MCF 10A (cell line): ENCODE data around the gene DOCK9. TPM values are rescaled to one million over a fixed set of nuclear protein-coding genes. Genes with fewer than 3 reads are reported as not detected.

Source experiments
- BruUV-seq: library from RNA; stranded (reverse); fragments of 400-500 nt; replicated peaks from 2 replicates; lab custom pipeline; 2021; lab: Mats Ljungman, UMichigan
- CTCF ChIA-PET: fragments of 300-600 bp; sonication (Branson Sonifier 250); formaldehyde crosslinking; extraction: SDS; loops from one replicate; lab custom pipeline; 2021; ENCODE audit warnings: antibody characterized with exemption, inconsistent platforms; lab: Yijun Ruan, JAX
- POLR2A ChIA-PET: fragments of 300-600, 350-650 bp; sonication (Branson Sonifier 250); formaldehyde crosslinking; extraction: SDS; loops from one replicate; lab custom pipeline; 2020; ENCODE audit warnings: antibody characterized with exemption, inconsistent platforms; lab: Yijun Ruan, JAX
- DNase-seq: peaks from one replicate; pipeline ENCODE4 v3.0.0-alpha.2; 2018; ENCODE audit not compliant: unreplicated experiment
- H3K27ac Mint-ChIP-seq: one replicate; pipeline ENCODE4 v1.8.0; 2022; ENCODE audit warnings: mild to moderate bottlenecking, low read depth, mixed read lengths; ENCODE audit not compliant: unreplicated experiment
- H3K27me3 Mint-ChIP-seq: one replicate; pipeline ENCODE4 v1.8.0; 2022; ENCODE audit warnings: mixed read lengths; ENCODE audit not compliant: insufficient read depth, unreplicated experiment
- H3K36me3 Mint-ChIP-seq: one replicate; pipeline ENCODE4 v1.8.0; 2022; ENCODE audit warnings: mild to moderate bottlenecking, moderate library complexity, mixed read lengths; ENCODE audit not compliant: insufficient read depth, unreplicated experiment
- H3K4me1 Mint-ChIP-seq: one replicate; pipeline ENCODE4 v1.8.0; 2022; ENCODE audit warnings: mixed read lengths; ENCODE audit not compliant: insufficient read depth, unreplicated experiment
- H3K4me3 Mint-ChIP-seq: one replicate; pipeline ENCODE4 v1.8.0; 2022; ENCODE audit warnings: mild to moderate bottlenecking, moderate library complexity, mixed read lengths; ENCODE audit not compliant: unreplicated experiment
- H3K9me3 Mint-ChIP-seq: one replicate; pipeline ENCODE4 v1.8.0; 2022; ENCODE audit warnings: mixed read lengths; ENCODE audit not compliant: unreplicated experiment
- intact Hi-C: fragments of 100-400 bp; cut with micrococcal nuclease; formaldehyde crosslinking; loops from 2 replicates; pipeline ENCODE4 v1.14.1; 2022
- total RNA-seq: library from RNA; stranded (reverse); gene quantifications from 2 replicates; pipeline ENCODE4 v1.2.3, GENCODE V29; 2022
- TF ChIP-seq, protein P1 (sequence below): fragments of 200-600 bp; IDR thresholded peaks from one replicate; pipeline ENCODE4 v1.8.0; 2022; ENCODE audit warnings: antibody characterized with exemption, mild to moderate bottlenecking; ENCODE audit not compliant: unreplicated experiment

Gene DOCK9
- total RNA-seq, 1 experiment from 2014 or later = 77.0 TPM

- TF ChIP-seq, protein P1, sequence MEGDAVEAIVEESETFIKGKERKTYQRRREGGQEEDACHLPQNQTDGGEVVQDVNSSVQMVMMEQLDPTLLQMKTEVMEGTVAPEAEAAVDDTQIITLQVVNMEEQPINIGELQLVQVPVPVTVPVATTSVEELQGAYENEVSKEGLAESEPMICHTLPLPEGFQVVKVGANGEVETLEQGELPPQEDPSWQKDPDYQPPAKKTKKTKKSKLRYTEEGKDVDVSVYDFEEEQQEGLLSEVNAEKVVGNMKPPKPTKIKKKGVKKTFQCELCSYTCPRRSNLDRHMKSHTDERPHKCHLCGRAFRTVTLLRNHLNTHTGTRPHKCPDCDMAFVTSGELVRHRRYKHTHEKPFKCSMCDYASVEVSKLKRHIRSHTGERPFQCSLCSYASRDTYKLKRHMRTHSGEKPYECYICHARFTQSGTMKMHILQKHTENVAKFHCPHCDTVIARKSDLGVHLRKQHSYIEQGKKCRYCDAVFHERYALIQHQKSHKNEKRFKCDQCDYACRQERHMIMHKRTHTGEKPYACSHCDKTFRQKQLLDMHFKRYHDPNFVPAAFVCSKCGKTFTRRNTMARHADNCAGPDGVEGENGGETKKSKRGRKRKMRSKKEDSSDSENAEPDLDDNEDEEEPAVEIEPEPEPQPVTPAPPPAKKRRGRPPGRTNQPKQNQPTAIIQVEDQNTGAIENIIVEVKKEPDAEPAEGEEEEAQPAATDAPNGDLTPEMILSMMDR = no peak
- no TSS peak for BruUV-seq
- Mint-ChIP-seq H3K27me3 (no peaks in the 10 kb centered on the region), H3K36me3 (no peaks in the 10 kb centered on the region), H3K4me3 (no peak overlapping the region), H3K4me1 (peaks cover 25% of the 10 kb centered on the region), H3K27ac (no peak overlapping the region), H3K9me3 (no peaks in the 10 kb centered on the region)
- ChIA-PET CTCF (no interaction called here), POLR2A (no interaction called here)
- DNase-seq = no peak
- intact Hi-C loops = no loop called here
Measured at GRCh38 chr13:99007414-99007986, 29.6 kb upstream of the DOCK9 start.

DNA sequence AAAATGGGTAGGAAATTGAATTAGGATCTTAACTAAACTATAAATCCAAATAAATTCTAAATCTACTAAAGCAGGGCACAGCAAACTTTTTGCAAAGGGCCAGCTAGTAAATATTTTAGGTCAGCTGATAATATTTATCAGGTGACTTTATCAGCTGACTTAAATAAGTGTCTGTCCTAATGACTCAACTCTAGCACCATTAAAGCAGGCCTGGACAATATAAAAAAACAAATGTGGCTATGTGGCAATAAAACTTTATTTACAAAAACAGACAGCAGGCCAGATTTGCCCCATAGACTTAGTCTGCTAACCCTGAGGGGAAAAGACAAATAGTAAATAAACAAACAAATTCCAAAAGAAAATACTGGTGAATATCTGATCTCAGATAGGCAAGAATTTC, 27.7 kb upstream of the DOCK9 start:
- H3K27me3 Mint-ChIP-seq = no peaks in the 10 kb centered on the region
- intact Hi-C loops = no loop called here
- H3K4me3 Mint-ChIP-seq = no peak overlapping the region
- no peaks in the 10 kb centered on the region for H3K9me3 Mint-ChIP-seq
- BruUV-seq = no TSS peak
- H3K4me1 Mint-ChIP-seq = peaks cover 26% of the 10 kb centered on the region
- H3K36me3 Mint-ChIP-seq = no peaks in the 10 kb centered on the region
- TF ChIP-seq, protein P1 = no peak
- no peak for DNase-seq
- CTCF ChIA-PET = no interaction called here
- no peak overlapping the region for H3K27ac Mint-ChIP-seq
- POLR2A ChIA-PET = interaction anchor here (0.8 to 1.1 kb wide), 2 partner anchors 12 to 23 kb away, joined by 3 to 5 read pairs; no protein-coding TSS in a partner anchor

- peaks cover 31% of the 10 kb centered on the region for H3K4me1 Mint-ChIP-seq
- H3K36me3 Mint-ChIP-seq = no peaks in the 10 kb centered on the region
- H3K27ac Mint-ChIP-seq = no peak overlapping the region
- no peaks in the 10 kb centered on the region for H3K27me3 Mint-ChIP-seq
- POLR2A ChIA-PET = interaction anchor here (0.8 to 1.1 kb wide), 2 partner anchors 12 to 23 kb away, joined by 3 to 5 read pairs; no protein-coding TSS in a partner anchor
- CTCF ChIA-PET = interaction anchor here (0.7 kb wide), 1 partner anchor 86 kb away, joined by 5 read pairs; no protein-coding TSS in a partner anchor
- TF ChIP-seq, protein P1 = no peak
- no peak for DNase-seq
- intact Hi-C loops = no loop called here
- no peak overlapping the region for H3K4me3 Mint-ChIP-seq
- no TSS peak for BruUV-seq
- no peaks in the 10 kb centered on the region for H3K9me3 Mint-ChIP-seq
Measured at GRCh38 chr13:99004978-99005377, 27.1 kb upstream of the DOCK9 start.

DNA sequence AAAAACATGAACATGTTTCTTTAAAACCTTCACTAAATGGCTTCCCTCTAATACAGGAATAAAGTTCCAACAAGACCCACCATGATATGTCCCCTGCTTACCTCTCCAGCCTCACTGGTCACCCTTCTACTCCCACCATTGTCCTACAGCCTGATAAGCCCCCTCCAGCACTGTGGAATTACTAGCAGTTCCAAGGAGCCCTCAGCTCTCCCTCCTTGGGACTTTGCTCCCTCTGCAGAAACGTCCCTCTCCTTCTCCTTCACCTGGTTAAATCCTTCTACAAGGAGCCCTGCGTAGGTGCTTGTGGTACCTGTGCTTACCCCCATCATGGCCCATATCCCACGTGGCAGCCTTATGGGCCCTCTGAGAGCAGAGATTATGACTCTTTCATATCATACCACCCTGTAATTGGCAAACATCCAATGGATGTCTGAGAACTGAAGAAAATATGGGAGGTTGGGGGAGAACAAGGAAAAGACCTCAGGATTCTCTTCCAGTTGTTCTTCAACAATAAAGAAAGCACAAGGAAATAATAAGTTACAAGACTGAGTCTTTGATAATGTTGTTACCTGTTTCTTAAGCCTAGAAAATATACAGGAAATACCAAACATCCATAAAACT, 26.1 kb upstream of the DOCK9 start:
- DNase-seq = no peak
- TF ChIP-seq, protein P1 = no peak
- Mint-ChIP-seq H3K9me3 (no peaks in the 10 kb centered on the region), H3K4me3 (no peak overlapping the region), H3K36me3 (peaks cover 7% of the 10 kb centered on the region), H3K4me1 (peaks cover 35% of the 10 kb centered on the region), H3K27ac (peak overlapping the region; percentile 28), H3K27me3 (no peaks in the 10 kb centered on the region)
- intact Hi-C loops = no loop called here
- CTCF ChIA-PET = no interaction called here
- BruUV-seq = no TSS peak
- POLR2A ChIA-PET = no interaction called here
